GM18858 (cell line): Measurements from ENCODE around the gene TAS2R1.
A peak's percentile ranks its signal among the peaks of the same experiment; 100 is the strongest.

Experiments used
- ATAC-seq: cut with Tn5 transposase; IDR thresholded peaks from one replicate; pipeline ENCODE4 v1.9.1; 2021; ENCODE audit not compliant: unreplicated experiment

TAS2R1 gene, protein sequence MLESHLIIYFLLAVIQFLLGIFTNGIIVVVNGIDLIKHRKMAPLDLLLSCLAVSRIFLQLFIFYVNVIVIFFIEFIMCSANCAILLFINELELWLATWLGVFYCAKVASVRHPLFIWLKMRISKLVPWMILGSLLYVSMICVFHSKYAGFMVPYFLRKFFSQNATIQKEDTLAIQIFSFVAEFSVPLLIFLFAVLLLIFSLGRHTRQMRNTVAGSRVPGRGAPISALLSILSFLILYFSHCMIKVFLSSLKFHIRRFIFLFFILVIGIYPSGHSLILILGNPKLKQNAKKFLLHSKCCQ

DNA sequence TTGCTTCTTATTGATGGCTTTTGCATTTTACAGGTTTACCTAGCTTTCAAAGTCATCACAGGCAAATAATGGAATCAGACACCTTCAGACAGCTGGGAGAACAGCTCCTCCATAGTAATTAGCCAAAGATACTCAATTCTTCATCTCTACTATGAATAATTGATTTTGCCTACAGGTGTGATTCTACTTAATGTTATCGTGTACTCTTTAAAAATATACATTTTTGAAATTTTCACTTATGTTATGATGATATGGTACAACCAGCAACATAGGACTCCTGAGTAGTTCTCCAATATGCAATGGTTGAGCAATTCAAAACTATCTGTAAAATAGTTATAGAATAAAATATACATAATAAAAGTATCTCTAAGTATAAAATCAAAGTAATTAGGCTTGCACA lies at the start of gene TAS2R1:
Gene TAS2R1, minus strand, starts transcription at position 101 of the 400 bp plus-strand sequence. CDS start 319 bp downstream, outside the sequence.
- no peak for ATAC-seq

DNA sequence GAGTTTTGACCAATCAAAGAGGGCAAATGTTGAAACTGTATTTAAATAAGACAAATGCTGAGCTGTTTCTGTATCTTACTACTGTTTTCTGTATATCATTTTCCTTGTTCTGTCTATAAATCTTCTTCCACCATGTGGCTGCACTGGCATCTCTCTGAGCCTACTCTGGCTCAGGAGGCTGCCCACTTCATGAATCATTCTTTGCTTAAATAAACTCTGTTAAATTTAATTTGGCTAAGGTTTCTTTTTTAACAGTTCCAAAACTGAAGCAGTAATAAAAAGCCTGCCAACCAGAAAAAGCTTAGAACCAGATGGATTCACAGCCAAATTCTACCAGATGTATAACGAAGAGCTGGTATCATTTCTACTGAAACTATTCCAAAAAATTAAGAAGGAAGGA lies 40.2 kb upstream of the TAS2R1 start:
- no peak for ATAC-seq

DNA sequence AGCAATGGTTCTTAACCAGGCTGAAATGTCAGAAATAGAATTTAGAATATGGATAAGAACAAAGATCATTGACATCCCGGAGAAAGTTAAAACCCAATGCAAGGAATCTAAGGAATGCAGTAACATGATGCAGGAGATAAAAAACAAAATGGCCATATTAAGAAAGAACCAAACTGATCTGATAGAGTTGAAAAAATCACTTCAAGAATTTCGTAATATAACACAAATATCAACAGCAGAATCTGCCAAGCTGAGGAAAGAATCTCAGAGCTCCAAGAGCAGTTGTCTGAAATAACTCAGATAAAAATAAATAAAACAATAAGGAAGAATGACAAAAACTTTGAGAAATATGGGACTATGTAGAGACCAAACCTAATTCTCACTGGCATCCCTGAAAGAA lies 37.8 kb upstream of the TAS2R1 start:
- no peak for ATAC-seq

- no peak for ATAC-seq
These were observed 33.7 kb upstream of the TAS2R1 start for GRCh38 chr5:9663891-9664290.

- no peak for ATAC-seq
These were observed 31.3 kb upstream of the TAS2R1 start for GRCh38 chr5:9661316-9662015.

DNA sequence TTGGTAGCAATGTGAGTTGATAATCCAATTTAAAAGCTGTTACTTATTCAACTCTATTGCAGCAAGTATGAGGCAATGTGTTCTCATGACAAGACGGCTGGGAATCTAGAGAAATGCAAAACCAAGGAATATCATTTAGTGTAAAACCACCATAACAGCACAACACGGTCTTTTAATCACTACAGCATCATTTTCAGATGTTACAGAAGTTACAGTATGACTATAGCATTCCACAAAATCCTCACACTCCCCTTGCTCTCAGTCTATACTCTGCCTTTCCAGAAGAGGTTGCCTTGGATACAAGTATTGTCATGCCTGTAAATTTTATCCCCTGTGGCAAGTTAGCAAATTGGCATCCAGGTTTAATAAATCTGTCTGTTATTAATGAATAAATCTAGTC lies 28.6 kb upstream of the TAS2R1 start:
- no peak for ATAC-seq

DNA sequence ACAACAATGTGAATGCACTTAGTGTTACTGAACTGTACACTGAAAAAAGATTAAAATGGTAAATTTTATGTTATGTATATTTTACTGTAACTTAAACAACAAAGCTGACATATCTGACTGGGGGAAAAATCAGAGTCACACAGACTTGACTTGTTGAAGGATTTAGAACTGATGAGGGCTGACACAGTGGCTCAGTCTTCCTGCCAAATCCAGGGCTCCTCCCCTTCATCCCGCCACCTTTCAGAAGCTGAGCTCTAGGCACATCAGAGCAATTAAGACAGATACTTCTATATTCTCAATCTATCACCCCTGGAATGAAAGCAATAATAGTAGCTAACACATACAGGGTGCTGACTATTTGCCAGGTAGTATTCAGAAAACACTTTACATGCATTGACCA lies 27.7 kb upstream of the TAS2R1 start:
- ATAC-seq = no peak

DNA sequence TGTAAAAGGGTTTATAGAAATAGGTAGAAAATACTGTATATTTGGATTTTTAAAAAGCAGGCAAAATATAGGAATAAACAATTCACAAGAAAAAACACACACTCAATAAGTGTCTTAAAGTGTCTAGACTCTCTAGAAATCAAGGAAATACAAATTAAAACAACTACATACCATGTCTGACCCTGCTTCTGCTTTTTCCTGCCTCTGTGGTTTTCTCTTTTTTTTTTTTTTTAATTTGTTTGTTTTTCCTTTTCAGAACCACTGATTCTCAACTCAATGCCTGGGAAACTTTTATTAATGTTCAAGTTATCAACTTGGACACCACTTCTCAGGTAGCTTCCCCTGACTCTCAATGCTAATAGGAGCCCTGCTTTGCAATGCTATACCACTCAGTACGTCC lies 25.5 kb upstream of the TAS2R1 start:
- ATAC-seq = no peak

- ATAC-seq = no peak
These were observed 24.7 kb upstream of the TAS2R1 start for GRCh38 chr5:9654886-9655285.

DNA sequence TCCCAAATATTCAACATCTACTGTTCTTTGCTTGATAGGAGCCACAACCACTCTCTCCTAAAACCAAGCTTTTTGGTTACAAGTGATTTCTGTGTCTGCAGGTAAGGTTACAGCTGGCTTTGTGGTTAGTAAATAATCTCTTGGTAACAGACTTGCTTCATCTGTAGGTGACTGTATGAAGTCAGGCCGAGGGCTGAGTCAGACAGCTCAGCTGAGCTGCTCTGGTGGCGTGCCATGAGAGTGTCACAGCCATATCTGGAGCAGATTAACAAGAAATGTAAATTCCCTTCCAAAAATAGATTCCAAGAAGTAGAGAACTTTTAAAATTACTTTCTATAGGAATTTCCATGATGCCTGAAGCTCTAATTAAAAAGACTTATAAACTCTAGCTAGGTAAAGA lies 23.7 kb upstream of the TAS2R1 start:
- peak; percentile 95 for ATAC-seq

DNA sequence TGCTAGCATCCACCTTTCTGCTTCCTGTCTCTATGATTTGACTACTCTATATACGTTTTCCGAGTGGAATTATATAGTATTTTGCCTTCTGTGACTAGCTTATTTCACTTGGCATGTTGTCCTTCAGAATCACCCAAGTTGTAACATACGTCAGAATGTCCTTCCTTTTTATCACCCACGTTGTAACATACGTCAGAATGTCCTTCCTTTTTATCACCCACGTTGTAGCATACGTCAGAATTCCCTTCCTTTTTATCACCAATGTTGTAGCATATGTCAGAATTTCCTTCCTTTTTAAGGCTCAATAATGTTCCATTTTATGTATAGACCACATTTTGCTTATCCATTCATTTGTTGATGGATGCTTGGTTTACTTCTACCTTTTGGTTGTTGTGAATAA lies 22.9 kb upstream of the TAS2R1 start:
- ATAC-seq = no peak

DNA sequence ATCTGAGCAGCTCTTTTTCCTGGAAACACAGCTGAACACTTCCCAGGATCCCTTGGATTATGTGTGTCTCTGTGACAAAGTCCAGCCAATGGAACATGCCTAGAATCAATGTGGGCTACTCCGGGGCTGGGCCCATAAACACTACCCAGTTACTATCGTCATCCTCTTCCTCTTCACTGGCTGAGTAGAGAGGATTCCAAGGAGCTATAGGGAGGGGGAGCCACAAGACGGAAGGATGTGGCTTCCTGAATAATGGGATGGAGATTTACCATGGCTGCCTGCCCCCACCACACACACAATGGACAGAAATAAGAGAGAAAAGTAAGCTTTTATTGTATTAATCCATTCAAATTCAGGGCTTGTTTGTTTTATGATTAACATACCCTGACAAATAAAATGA lies 22.1 kb upstream of the TAS2R1 start:
- no peak for ATAC-seq

DNA sequence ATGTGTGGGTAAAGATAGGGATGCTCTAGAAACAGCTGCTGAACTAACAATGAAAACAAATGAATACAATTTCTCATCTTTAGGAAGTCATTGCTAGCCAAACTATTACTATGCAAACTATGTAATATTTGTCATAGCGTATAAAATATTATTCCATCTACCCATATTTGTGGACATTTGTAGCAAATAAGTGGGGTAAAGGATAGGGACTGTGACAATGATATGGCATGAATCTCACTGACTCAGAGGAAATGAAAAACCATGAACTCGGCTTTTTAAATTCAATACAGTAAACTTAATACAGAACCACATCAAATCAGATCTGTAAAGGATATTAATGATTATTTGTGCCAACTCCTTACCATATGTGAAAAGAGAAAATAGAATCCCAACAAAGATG lies 16.7 kb upstream of the TAS2R1 start:
- no peak for ATAC-seq

DNA sequence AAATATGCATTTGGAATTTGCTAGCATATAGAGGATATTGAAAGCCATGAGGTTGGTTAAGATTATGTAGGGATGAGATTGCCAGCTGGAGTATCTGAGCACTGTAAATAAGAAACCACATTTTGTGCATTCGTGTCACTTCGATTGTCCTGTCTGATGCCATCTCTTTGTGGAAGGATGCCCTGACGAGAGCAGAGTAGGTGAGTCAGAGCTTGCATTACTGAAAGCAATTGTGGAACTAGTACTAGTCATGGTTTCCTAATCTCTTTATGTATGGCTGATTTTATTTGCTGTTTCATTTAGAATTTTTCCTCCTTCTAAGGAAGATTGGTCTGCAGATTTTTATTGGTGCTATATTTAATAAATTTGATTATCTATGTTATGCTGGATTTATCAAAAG lies 14.5 kb upstream of the TAS2R1 start:
- ATAC-seq = no peak

DNA sequence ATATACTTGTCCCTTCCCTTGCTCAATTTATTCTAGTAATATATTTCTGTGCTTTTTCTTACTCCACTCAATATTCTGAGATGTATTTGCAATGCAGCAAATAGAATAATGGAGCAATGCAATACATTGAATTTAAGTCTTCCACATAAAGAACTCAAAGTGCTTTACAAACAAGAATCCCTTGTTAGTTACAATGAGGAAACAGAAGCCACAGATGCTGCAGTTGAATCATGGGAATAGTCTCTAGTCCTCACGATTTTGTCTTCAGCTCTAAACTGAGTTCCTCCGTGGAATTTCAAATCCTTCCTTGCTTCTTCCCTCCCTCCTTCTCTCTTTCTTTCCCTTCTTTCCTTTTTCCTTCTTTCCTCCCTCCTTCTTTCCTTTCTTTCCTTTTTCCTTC lies 12.5 kb upstream of the TAS2R1 start:
- ATAC-seq = no peak

GRCh38 chr5:9641806-9642355 lies 11.7 kb upstream of the TAS2R1 start:
- no peak for ATAC-seq

- no peak for ATAC-seq
These were observed 2.3 kb upstream of the TAS2R1 start for GRCh38 chr5:9632495-9632894.

DNA sequence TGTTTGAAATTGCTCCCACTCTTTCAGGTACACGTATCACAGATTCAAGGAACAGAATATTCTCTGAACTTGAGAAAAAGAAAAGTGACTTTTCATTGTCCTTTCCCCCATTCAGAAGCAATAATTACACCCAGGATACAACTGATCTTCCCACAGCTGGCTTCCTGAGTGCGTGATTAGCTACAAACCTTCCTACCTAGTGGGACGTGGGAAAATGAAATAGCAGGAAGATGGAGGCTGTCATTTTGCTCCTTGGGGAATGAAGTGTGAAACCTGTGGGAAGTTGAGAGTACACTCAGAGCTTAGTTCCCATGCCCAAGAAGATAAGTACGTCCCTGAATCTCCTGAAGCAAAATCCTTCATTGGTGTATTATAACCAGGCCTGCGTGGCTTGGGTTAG lies 2.6 kb downstream of the TAS2R1 start:
- ATAC-seq = no peak

DNA sequence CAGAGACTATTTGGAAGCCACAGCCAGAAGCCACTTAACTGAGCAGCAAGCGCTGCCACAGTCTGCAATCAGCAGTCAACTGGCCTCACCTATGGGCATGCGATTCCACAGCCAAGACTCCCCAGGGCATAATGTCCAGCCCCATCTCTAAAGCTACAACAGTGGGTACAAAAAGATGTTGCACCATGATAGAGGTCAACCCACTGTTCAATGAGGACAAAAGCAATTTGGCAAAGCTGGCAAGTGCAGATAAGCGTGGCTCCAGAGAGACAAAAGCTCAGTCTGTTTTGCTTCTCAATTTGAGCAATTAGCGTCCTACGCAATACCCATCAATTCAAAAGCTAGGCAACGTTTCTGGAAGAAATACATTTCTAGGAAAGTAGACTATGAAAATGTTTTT lies 3.2 kb downstream of the TAS2R1 start:
- no peak for ATAC-seq

- ATAC-seq = no peak
These were observed 4.4 kb downstream of the TAS2R1 start for GRCh38 chr5:9625731-9626130.

GRCh38 chr5:9625286-9625685 lies 4.9 kb downstream of the TAS2R1 start:
- ATAC-seq = no peak

DNA sequence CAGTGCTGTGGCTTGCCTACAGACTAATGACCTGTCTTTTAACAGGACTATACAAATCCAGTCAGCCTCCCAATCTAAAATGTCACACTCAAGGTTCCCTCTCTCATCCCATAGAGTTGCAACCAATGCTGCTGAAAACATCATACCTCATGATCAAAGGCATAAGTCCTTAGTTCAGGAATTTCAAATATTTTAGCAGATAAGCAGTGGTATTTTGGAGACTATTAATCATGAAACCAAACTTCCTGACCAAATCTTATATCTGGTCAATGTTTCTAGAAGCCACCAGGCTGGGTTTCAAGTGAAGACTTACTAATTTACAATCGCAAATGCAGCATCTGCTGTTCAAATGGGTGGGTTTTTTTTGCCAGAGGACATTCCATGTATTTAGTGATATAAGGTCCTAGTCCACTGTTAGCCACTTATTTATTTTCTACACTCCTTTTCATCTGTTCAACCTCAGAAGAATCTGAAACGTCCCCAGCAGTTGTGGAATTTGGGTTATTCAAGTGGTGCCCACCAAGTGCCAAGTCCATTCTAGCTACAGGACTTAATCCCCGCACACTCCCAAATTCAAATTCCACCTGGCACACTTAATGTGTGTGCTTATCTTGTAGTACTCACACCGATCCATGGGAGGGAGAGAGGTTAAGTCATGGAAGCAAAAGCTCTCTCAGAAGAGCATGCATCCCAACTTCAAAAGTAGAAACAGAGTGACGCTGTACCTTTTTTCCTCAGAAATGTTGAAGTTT lies 5.8 kb downstream of the TAS2R1 start:
- no peak for ATAC-seq
